B cell (primary cell): ENCODE results near the gene NUB1. TPM values are rescaled to one million over a fixed set of nuclear protein-coding genes. Genes with fewer than 3 reads are reported as not detected.

Source experiments
- ATAC-seq: fragments of 200-7000 bp; cut with Tn5 transposase; one replicate; pipeline ENCODE4 v1.10.0; 2021; ENCODE audit warnings: low read depth, mild to moderate bottlenecking, moderate number of reproducible peaks, moderate library complexity
- CTCF ChIA-PET: fragments of 350-600 bp; sonication (Branson Sonifier 250); formaldehyde crosslinking; loops from one replicate; lab custom pipeline; 2021; ENCODE audit warnings: antibody characterized with exemption, inconsistent platforms; lab: Charles Lee
- POLR2A ChIA-PET: fragments of 350-600 bp; sonication (Branson Sonifier 250); formaldehyde crosslinking; loops from one replicate; lab custom pipeline; 2021; ENCODE audit warnings: antibody characterized with exemption; lab: Charles Lee
- DNase-seq: peaks from one replicate; pipeline ENCODE4 v3.0.0; 2013
- H2AFZ ChIP-seq: 2 replicates; pipeline ENCODE4 v1.6.1; 2012; ENCODE audit warnings: mild to moderate bottlenecking, low read depth, low read length; ENCODE audit not compliant: insufficient read depth, poor library complexity, severe bottlenecking
- H3K27ac ChIP-seq, 2 donors: 1 replicate in 1 of 2; 2 replicates in 1 of 2; pipeline ENCODE4 v1.5.1; 2012 to 2013; ENCODE audit warnings: low read length in 2 of 2, mild to moderate bottlenecking in 2 of 2, moderate library complexity in 1 of 2
- H3K27me3 ChIP-seq, 4 experiments: fragments of 200-600 bp in 1 of 4; sonication (generic) in 1 of 4; replicated peaks in 1 of 4; 1 replicate in 2 of 4; 2 replicates in 2 of 4; pipeline versions ENCODE4 v1.6.1 to v1.7.0; 2013 to 2016; ENCODE audit warnings: low read length in 3 of 4, mild to moderate bottlenecking in 2 of 4, mixed read lengths in 1 of 4, moderate library complexity in 1 of 4; ENCODE audit not compliant: insufficient read depth in 4 of 4, control insufficient read depth in 3 of 4; ENCODE audit errors: control extremely low read depth in 1 of 4
- H3K36me3 ChIP-seq, 2 experiments: replicated peaks in 1 of 2; 1 replicate in 1 of 2; 2 replicates in 1 of 2; pipeline versions ENCODE4 v1.6.1 to v1.7.1; 2013; ENCODE audit warnings: low read length in 1 of 2; ENCODE audit not compliant: insufficient read depth in 2 of 2, control insufficient read depth in 1 of 2; ENCODE audit errors: control extremely low read depth in 1 of 2, extremely low read depth in 1 of 2
- H3K4me1 ChIP-seq, 2 donors: fragments of 200-600 bp in 1 of 2; sonication (generic) in 1 of 2; 1 replicate in 1 of 2; 2 replicates in 1 of 2; pipeline versions ENCODE4 v1.5.1 to v1.6.1; 2013 to 2017; ENCODE audit warnings: low read length in 2 of 2; ENCODE audit not compliant: control insufficient read depth in 2 of 2, insufficient read depth in 2 of 2
- H3K4me2 ChIP-seq: replicated peaks from 2 replicates; pipeline ENCODE3; 2012; ENCODE audit warnings: mild to moderate bottlenecking, low read depth, low read length; ENCODE audit not compliant: poor library complexity, severe bottlenecking
- H3K4me3 ChIP-seq, 5 experiments: fragments of 200-600 bp in 1 of 5; sonication (generic) in 1 of 5; 1 replicate in 3 of 5; 2 replicates in 2 of 5; pipeline versions ENCODE4 v1.5.1 to v1.7.0; 2011 to 2016; ENCODE audit warnings: low read length in 4 of 5, mild to moderate bottlenecking in 4 of 5, low read depth in 2 of 5, control low read depth in 1 of 5, moderate library complexity in 1 of 5; ENCODE audit not compliant: insufficient read depth in 1 of 5; ENCODE audit errors: control extremely low read depth in 1 of 5, extremely low read depth in 1 of 5
- H3K79me2 ChIP-seq: fragments of 200-600 bp; sonication (generic); one replicate; pipeline ENCODE4 v1.6.0; 2016; ENCODE audit warnings: low read length; ENCODE audit not compliant: control insufficient read depth, insufficient read depth
- H3K9ac ChIP-seq: fragments of 200-600 bp; sonication (generic); 2 replicates; pipeline ENCODE4 v1.6.1; 2017; ENCODE audit warnings: mild to moderate bottlenecking, low read length, moderate library complexity
- H3K9me3 ChIP-seq, 3 donors: one replicate each; pipeline versions ENCODE4 v1.6.1 to v1.7.1; 2013; ENCODE audit warnings: low read length in 2 of 3; ENCODE audit not compliant: control insufficient read depth in 2 of 3, insufficient read depth in 1 of 3; ENCODE audit errors: control extremely low read depth in 1 of 3
- H4K20me1 ChIP-seq: 2 replicates; pipeline ENCODE4 v1.6.0; 2012; ENCODE audit warnings: mild to moderate bottlenecking, low read length; ENCODE audit not compliant: insufficient read depth, control insufficient read depth, poor library complexity, severe bottlenecking
- H3K27ac Mint-ChIP-seq: one replicate; pipeline ENCODE4 v1.8.0; 2021; ENCODE audit warnings: mixed read lengths
- H3K27me3 Mint-ChIP-seq: one replicate; pipeline ENCODE4 v1.8.0; 2021; ENCODE audit warnings: mixed read lengths
- H3K4me1 Mint-ChIP-seq: one replicate; pipeline ENCODE4 v1.8.0; 2021; ENCODE audit warnings: mixed read lengths
- H3K4me3 Mint-ChIP-seq: one replicate; pipeline ENCODE4 v1.8.0; 2021; ENCODE audit warnings: mixed read lengths
- H3K9me3 Mint-ChIP-seq: one replicate; pipeline ENCODE4 v1.8.0; 2022; ENCODE audit warnings: mixed read lengths; ENCODE audit not compliant: insufficient read depth
- EZH2 ChIP-seq: IDR thresholded peaks from 2 replicates; pipeline ENCODE4 v1.6.1; 2012; ENCODE audit warnings: borderline replicate concordance, low read depth, mild to moderate bottlenecking, moderate library complexity, low read length; ENCODE audit not compliant: insufficient read depth, poor library complexity, severe bottlenecking
- WGBS: methylation state at CpG from one replicate; pipeline ENCODE4 v1.1.5; 2013; ENCODE audit warnings: missing lambda C conversion rate; ENCODE audit not compliant: insufficient coverage; 5-methylcytosine and 5-hydroxymethylcytosine counted together
- intact Hi-C: fragments of 100-400 bp; cut with micrococcal nuclease; formaldehyde crosslinking; loops from one replicate; pipeline ENCODE4 v1.10.0; 2022
- polyA plus RNA-seq: library from polyadenylated mRNA; depleted of rRNA; stranded (reverse); fragments of >200 nt; gene quantifications from 2 replicates; pipeline ENCODE4 v1.2.3, GENCODE V29; 2012
- total RNA-seq, 2 donors: library from RNA; stranded (reverse); fragments of 120-200 nt in 1 of 2; gene quantifications; 1 replicate in 1 of 2; 2 replicates in 1 of 2; pipeline versions ENCODE4 v1.2.3 to v1.2.4, GENCODE V29; 2013 to 2022
- TF ChIP-seq, protein P1 (sequence below): fragments of 200-600 bp; IDR thresholded peaks from one replicate; pipeline ENCODE4 v1.8.0; 2022; ENCODE audit warnings: antibody characterized with exemption, mild to moderate bottlenecking

The NUB1 gene
- total and polyA plus RNA-seq, 2 donors (not counting 1 experiment from before 2014, with no cell fraction given) = 55.0 to 104 TPM

DNA sequence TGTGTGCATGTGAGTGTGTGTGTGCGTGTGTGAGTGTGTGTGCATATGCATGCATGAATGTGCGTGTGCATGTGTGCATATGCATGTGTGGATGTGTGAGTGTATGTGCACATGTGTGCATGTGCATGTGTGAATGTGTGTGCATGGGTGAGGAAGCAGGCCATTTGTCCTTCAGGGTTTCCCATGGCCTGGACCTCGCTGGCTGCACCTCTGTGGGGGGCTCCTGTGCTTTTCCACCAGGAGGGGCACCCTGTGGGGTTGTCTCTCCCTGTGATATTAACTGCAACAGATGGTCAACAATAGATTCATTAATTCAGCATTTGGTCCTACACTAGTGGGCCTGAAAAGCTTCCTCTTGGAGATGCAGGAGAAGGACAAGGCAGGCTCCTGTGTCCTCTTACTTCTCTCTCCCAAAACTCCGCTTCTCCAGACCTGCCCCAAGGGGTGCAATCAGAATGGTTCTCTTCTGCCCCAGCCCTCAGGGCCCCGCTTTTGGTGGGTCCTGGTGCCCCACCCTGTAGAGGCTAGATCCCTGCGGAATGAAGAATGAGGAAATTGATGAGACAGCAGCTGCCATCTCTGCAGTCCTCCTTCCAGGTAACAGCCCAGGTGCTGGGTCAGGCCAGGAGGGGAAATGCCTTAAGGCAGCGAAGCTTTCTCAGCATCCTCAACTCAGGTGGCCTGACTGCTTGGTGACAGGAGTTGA lies 41.5 kb upstream of the NUB1 start:
- CTCF ChIA-PET = interaction anchor here (1.3 kb wide), 1 partner anchor 176 kb away, joined by 3 read pairs; no protein-coding TSS in a partner anchor
- Mint-ChIP-seq H3K9me3 (peaks cover 3% of the 10 kb centered on the region), H3K27ac (no peak overlapping the region), H3K4me3 (no peak overlapping the region), H3K27me3 (peaks cover 34% of the 10 kb centered on the region), H3K4me1 (peaks cover 7% of the 10 kb centered on the region)
- TF ChIP-seq, protein P1, sequence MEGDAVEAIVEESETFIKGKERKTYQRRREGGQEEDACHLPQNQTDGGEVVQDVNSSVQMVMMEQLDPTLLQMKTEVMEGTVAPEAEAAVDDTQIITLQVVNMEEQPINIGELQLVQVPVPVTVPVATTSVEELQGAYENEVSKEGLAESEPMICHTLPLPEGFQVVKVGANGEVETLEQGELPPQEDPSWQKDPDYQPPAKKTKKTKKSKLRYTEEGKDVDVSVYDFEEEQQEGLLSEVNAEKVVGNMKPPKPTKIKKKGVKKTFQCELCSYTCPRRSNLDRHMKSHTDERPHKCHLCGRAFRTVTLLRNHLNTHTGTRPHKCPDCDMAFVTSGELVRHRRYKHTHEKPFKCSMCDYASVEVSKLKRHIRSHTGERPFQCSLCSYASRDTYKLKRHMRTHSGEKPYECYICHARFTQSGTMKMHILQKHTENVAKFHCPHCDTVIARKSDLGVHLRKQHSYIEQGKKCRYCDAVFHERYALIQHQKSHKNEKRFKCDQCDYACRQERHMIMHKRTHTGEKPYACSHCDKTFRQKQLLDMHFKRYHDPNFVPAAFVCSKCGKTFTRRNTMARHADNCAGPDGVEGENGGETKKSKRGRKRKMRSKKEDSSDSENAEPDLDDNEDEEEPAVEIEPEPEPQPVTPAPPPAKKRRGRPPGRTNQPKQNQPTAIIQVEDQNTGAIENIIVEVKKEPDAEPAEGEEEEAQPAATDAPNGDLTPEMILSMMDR = no peak
- no peak for TF ChIP-seq EZH2
- Histone ChIP-seq H3K36me3 (no peaks in the 10 kb centered on the region), H4K20me1 (no peaks in the 10 kb centered on the region), H3K4me2 (no peak overlapping the region), H3K27me3 (peaks cover 0 to 28% (median 16%) of the 10 kb centered on the region in 4 experiments), H3K27ac (no peak overlapping the region), H3K9me3 (peaks cover 1 to 18% (median 4%) of the 10 kb centered on the region in 3 donors), H3K4me1 (peaks cover 7 to 13% of the 10 kb centered on the region in 2 donors), H3K9ac (no peak overlapping the region), H2AFZ (no peak overlapping the region), H3K79me2 (no peaks in the 10 kb centered on the region), H3K4me3 (no peak overlapping the region)
- ATAC-seq (no peak), DNase-seq (no peak)
- intact Hi-C loops = no loop called here
- POLR2A ChIA-PET = no interaction called here
- WGBS = 88% methylated on average over 6 of the region's 7 CpGs
